ENCODE data around the gene ENAH.

ENAH gene

GRCh38 chr1:225677350-225678124, 24.6 kb upstream of the ENAH start:
- peaks cover 0 to 9% (median 3%) of the 10 kb centered on the region in 4 experiments for H3K4me1 ChIP-seq (ENCODE audit: control extremely low read depth in 1 of 4, control insufficient read depth in 4 of 4, insufficient read depth in 4 of 4, low read length in 3 of 4)
- no peaks in the 10 kb centered on the region for H3K9me3 ChIP-seq (ENCODE audit: control extremely low read depth in 1 of 5, control insufficient read depth in 4 of 5, insufficient read depth in 2 of 5, low read depth in 1 of 5, low read length in 4 of 5)
- no peak overlapping the region for H3K27ac ChIP-seq (ENCODE audit: insufficient read depth in 1 of 2, low read depth in 1 of 2, low read length in 2 of 2, poor library complexity in 1 of 2, severe bottlenecking in 2 of 2)
- POLR2A ChIA-PET: interaction anchor here (0.6 to 0.7 kb wide), 2 partner anchors 19 to 21 kb away, joined by 4 read pairs; no protein-coding TSS in a partner anchor
- no peaks in the 10 kb centered on the region for H3K36me3 ChIP-seq (ENCODE audit: control insufficient read depth in 4 of 4, insufficient read depth in 4 of 4, low read length in 3 of 4)
- CTCF ChIA-PET: interaction anchor here (1.0 kb wide), 1 partner anchor 19 kb away, joined by 4 read pairs; no protein-coding TSS in a partner anchor
- no peak for DNase-seq
- peaks cover 2 to 24% (median 8%) of the 10 kb centered on the region in 5 experiments for H3K27me3 ChIP-seq (replicated peaks in 2 of 5; ENCODE audit: control insufficient read depth in 4 of 5, insufficient read depth in 5 of 5, low read length in 4 of 5)
- WGBS (ENCODE audit: insufficient coverage): 21% methylated on average over 33 of the region's 40 CpGs
- H3K4me3 ChIP-seq (ENCODE audit: control insufficient read depth in 1 of 7, extremely low read depth in 1 of 7, insufficient read depth in 4 of 7, low read depth in 2 of 7, low read length in 6 of 7): peak overlapping the region in 5 of 7 experiments; percentile 23 to 66 (median 46)

DNA sequence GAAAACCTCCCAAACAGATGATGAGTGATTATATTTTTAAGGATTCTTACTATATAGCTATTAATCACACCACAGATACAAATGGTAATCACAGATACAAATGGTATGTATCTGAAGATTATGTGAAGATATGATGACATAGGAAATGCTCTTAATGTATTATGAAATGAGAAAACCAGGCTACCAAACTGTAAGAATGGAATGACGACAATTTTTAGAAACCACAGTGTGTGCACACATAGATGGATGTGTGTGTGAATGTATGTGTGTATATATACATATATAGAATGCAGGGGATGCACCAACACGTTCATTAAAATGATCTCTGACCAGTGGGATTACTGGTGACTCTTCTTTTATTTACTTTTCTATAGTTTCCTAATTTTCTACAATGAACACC, 21.5 kb upstream of the ENAH start:
- Histone ChIP-seq H3K4me3 (ENCODE audit: control insufficient read depth in 1 of 7, extremely low read depth in 1 of 7, insufficient read depth in 4 of 7, low read depth in 2 of 7, low read length in 6 of 7) (no peak overlapping the region), H3K36me3 (ENCODE audit: control insufficient read depth in 4 of 4, insufficient read depth in 4 of 4, low read length in 3 of 4) (no peaks in the 10 kb centered on the region), H3K27ac (ENCODE audit: insufficient read depth in 1 of 2, low read depth in 1 of 2, low read length in 2 of 2, poor library complexity in 1 of 2, severe bottlenecking in 2 of 2) (no peak overlapping the region), H3K4me1 (ENCODE audit: control extremely low read depth in 1 of 4, control insufficient read depth in 4 of 4, insufficient read depth in 4 of 4, low read length in 3 of 4) (peaks cover 0 to 9% (median 3%) of the 10 kb centered on the region in 4 experiments), H3K9me3 (ENCODE audit: control extremely low read depth in 1 of 5, control insufficient read depth in 4 of 5, insufficient read depth in 2 of 5, low read depth in 1 of 5, low read length in 4 of 5) (no peaks in the 10 kb centered on the region), H3K27me3 (replicated peaks in 2 of 5; ENCODE audit: control insufficient read depth in 4 of 5, insufficient read depth in 5 of 5, low read length in 4 of 5) (peaks cover 2 to 20% (median 8%) of the 10 kb centered on the region in 5 experiments)
- no peak for DNase-seq
- CTCF ChIA-PET: interaction anchor here (1.5 kb wide), 1 partner anchor 17 kb away, joined by 3 read pairs; no protein-coding TSS in a partner anchor
- WGBS (ENCODE audit: insufficient coverage): no CpG with 5 or more reads among the region's 2 CpGs
- POLR2A ChIA-PET: no interaction called here

DNA sequence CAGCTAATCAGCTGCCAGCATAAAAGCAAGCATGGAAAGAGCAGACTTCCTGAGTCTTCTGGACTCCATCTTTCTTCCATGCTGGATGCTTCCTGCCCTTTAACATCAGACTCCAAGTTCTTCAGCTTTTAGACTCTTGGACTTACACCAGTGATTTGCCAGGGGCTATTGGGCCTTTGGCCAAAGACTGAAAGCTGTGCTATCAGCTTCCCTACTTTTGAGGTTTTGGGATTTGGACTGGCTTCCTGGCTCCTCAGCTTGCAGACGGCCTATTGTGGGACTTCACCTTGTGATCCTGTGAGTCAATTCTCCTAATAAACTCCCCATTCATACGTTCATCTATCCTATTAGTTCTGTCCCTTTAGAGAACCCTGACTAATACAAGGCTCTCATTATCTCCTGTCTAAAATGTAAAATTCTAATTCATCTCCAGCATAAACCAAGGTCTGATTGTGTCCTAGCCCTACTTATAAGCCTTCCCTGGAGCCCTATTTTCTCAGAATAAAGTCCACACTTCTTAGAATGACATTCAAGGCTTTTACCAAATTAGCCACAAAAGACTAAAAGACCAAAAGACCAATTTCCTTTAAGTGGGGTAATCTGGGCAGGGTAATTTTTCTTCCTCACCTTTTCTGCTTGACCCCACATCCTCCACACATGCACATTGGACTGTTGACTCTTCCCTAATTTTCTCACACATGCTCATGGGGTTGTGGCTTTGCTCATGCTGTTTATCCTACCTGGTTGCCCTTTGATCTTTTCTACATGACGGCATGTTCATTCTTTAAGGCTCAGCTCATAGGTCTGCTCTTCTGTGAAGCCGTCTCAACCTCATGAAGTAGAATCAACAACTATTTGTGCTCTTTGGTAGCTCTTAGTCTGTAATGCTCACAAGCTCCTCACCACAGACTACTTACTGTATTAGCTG, 18.1 kb upstream of the ENAH start:
- H3K4me1 ChIP-seq (ENCODE audit: control extremely low read depth in 1 of 4, control insufficient read depth in 4 of 4, insufficient read depth in 4 of 4, low read length in 3 of 4): no peaks in the 10 kb centered on the region
- DNase-seq: no peak
- ChIA-PET CTCF (interaction anchor here (1.2 kb wide), 1 partner anchor 9 kb away, joined by 3 read pairs; no protein-coding TSS in a partner anchor), POLR2A (no interaction called here)
- no peaks in the 10 kb centered on the region for H3K27me3 ChIP-seq (replicated peaks in 2 of 5; ENCODE audit: control insufficient read depth in 4 of 5, insufficient read depth in 5 of 5, low read length in 4 of 5)
- H3K36me3 ChIP-seq (ENCODE audit: control insufficient read depth in 4 of 4, insufficient read depth in 4 of 4, low read length in 3 of 4): no peaks in the 10 kb centered on the region
- H3K27ac ChIP-seq (ENCODE audit: insufficient read depth in 1 of 2, low read depth in 1 of 2, low read length in 2 of 2, poor library complexity in 1 of 2, severe bottlenecking in 2 of 2): no peak overlapping the region
- 100% methylated on average over 1 of the region's 4 CpGs for WGBS (ENCODE audit: insufficient coverage)
- H3K4me3 ChIP-seq (ENCODE audit: control insufficient read depth in 1 of 7, extremely low read depth in 1 of 7, insufficient read depth in 4 of 7, low read depth in 2 of 7, low read length in 6 of 7): no peak overlapping the region
- no peaks in the 10 kb centered on the region for H3K9me3 ChIP-seq (ENCODE audit: control extremely low read depth in 1 of 5, control insufficient read depth in 4 of 5, insufficient read depth in 2 of 5, low read depth in 1 of 5, low read length in 4 of 5)

DNA sequence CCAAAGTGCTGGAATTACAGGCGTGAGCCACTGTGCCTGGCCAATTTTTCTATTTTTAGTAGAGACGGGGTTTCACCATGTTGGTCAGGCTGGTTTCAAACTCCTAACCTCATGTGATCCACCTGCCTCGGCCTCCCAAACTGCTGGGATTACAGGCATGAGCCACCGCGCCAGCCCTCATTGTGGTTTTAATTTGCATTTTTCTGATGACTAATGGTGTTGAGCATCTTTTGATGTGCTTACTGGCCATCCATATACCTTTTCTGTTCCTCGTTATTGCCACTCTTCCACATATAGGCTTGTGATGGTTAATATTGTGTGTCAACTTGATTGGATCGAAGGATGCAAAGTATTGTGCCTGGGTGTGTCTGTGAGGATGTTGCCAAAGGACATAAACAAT, 17.4 kb upstream of the ENAH start:
- ChIA-PET POLR2A (no interaction called here), CTCF (no interaction called here)
- Histone ChIP-seq H3K27me3 (replicated peaks in 2 of 5; ENCODE audit: control insufficient read depth in 4 of 5, insufficient read depth in 5 of 5, low read length in 4 of 5) (no peaks in the 10 kb centered on the region), H3K36me3 (ENCODE audit: control insufficient read depth in 4 of 4, insufficient read depth in 4 of 4, low read length in 3 of 4) (no peaks in the 10 kb centered on the region), H3K9me3 (ENCODE audit: control extremely low read depth in 1 of 5, control insufficient read depth in 4 of 5, insufficient read depth in 2 of 5, low read depth in 1 of 5, low read length in 4 of 5) (no peaks in the 10 kb centered on the region), H3K4me3 (ENCODE audit: control insufficient read depth in 1 of 7, extremely low read depth in 1 of 7, insufficient read depth in 4 of 7, low read depth in 2 of 7, low read length in 6 of 7) (no peak overlapping the region), H3K27ac (ENCODE audit: insufficient read depth in 1 of 2, low read depth in 1 of 2, low read length in 2 of 2, poor library complexity in 1 of 2, severe bottlenecking in 2 of 2) (no peak overlapping the region), H3K4me1 (ENCODE audit: control extremely low read depth in 1 of 4, control insufficient read depth in 4 of 4, insufficient read depth in 4 of 4, low read length in 3 of 4) (no peaks in the 10 kb centered on the region)
- DNase-seq: no peak
- 96% methylated on average over 3 of the region's 7 CpGs for WGBS (ENCODE audit: insufficient coverage)

- Histone ChIP-seq H3K4me3 (ENCODE audit: control insufficient read depth in 1 of 7, extremely low read depth in 1 of 7, insufficient read depth in 4 of 7, low read depth in 2 of 7, low read length in 6 of 7) (no peak overlapping the region), H3K9me3 (ENCODE audit: control extremely low read depth in 1 of 5, control insufficient read depth in 4 of 5, insufficient read depth in 2 of 5, low read depth in 1 of 5, low read length in 4 of 5) (no peaks in the 10 kb centered on the region), H3K36me3 (ENCODE audit: control insufficient read depth in 4 of 4, insufficient read depth in 4 of 4, low read length in 3 of 4) (no peaks in the 10 kb centered on the region), H3K27me3 (replicated peaks in 2 of 5; ENCODE audit: control insufficient read depth in 4 of 5, insufficient read depth in 5 of 5, low read length in 4 of 5) (peaks cover 0 to 1% (median 0%) of the 10 kb centered on the region in 5 experiments), H3K27ac (ENCODE audit: insufficient read depth in 1 of 2, low read depth in 1 of 2, low read length in 2 of 2, poor library complexity in 1 of 2, severe bottlenecking in 2 of 2) (no peak overlapping the region), H3K4me1 (ENCODE audit: control extremely low read depth in 1 of 4, control insufficient read depth in 4 of 4, insufficient read depth in 4 of 4, low read length in 3 of 4) (no peaks in the 10 kb centered on the region)
- no CpG with 5 or more reads among the region's 1 CpG for WGBS (ENCODE audit: insufficient coverage)
- ChIA-PET CTCF (no interaction called here), POLR2A (no interaction called here)
- DNase-seq: no peak
Observed at GRCh38 chr1:225668222-225668621, 15.3 kb upstream of the ENAH start.

DNA sequence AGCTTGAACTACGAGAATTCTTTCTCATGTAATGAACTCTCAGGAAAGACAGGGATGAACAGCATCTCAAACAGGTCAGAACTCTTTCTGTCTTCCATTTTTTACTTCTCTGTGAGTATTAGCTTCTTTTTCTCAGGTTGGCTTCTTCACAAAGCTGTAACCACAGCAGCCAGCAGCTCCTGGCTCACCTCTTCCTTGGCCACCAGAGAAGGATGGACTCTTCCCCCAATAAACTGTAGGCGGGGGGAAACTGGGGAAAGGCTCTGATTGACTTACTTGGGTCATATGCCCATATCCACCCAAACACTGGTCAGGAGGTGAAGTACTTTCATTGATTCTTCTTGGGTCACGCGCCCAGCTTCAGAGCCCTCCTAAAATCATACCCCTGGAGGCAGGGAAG, 14.4 kb upstream of the ENAH start:
- Histone ChIP-seq H3K27ac (ENCODE audit: insufficient read depth in 1 of 2, low read depth in 1 of 2, low read length in 2 of 2, poor library complexity in 1 of 2, severe bottlenecking in 2 of 2) (no peak overlapping the region), H3K36me3 (ENCODE audit: control insufficient read depth in 4 of 4, insufficient read depth in 4 of 4, low read length in 3 of 4) (no peaks in the 10 kb centered on the region), H3K4me1 (ENCODE audit: control extremely low read depth in 1 of 4, control insufficient read depth in 4 of 4, insufficient read depth in 4 of 4, low read length in 3 of 4) (no peaks in the 10 kb centered on the region), H3K9me3 (ENCODE audit: control extremely low read depth in 1 of 5, control insufficient read depth in 4 of 5, insufficient read depth in 2 of 5, low read depth in 1 of 5, low read length in 4 of 5) (no peaks in the 10 kb centered on the region), H3K27me3 (replicated peaks in 2 of 5; ENCODE audit: control insufficient read depth in 4 of 5, insufficient read depth in 5 of 5, low read length in 4 of 5) (peaks cover 0 to 1% (median 0%) of the 10 kb centered on the region in 5 experiments), H3K4me3 (ENCODE audit: control insufficient read depth in 1 of 7, extremely low read depth in 1 of 7, insufficient read depth in 4 of 7, low read depth in 2 of 7, low read length in 6 of 7) (no peak overlapping the region)
- 90% methylated on average over 1 of the region's 4 CpGs for WGBS (ENCODE audit: insufficient coverage)
- ChIA-PET POLR2A (no interaction called here), CTCF (no interaction called here)
- DNase-seq: no peak

Measured in common myeloid progenitor, CD34-positive (primary cell).